ENCODE measurements around the gene YPEL5.

DNA sequence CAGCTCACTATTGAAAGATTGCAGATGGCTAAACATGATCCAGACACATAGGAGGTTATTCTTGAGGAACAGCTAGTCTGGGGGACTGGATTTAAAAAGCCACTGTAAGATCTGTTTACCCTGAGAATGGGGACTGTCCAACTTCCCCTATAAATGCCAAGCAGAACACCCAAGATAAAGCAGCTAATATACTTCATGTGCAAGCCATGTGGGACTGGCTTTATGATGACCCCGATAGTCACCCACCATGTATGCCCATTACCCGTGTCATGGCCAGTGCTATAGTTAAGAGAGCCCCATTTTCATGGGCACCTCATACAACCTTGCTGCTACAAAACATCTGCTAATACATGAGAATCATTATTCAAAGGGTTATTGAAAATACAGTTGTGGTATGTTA, 16.0 kb downstream of the YPEL5 start:
- no peak for TF ChIP-seq CTCF (optimal IDR thresholded peaks at IDR 0.05 in 1 of 3, IDR thresholded peaks at IDR 0.05 in 1 of 3, conservative IDR thresholded peaks at IDR 0.05 in 1 of 3; ENCODE audit: extremely low read depth in 1 of 3, insufficient read depth in 2 of 3, low read length in 3 of 3)
- TF ChIP-seq EZH2 (IDR thresholded peaks at IDR 0.05; ENCODE audit: low read length) = no peak

All from keratinocyte (primary cell).